K562 (cell line): ENCODE data around the gene HOXC5. TPM values are rescaled to one million over a fixed set of nuclear protein-coding genes. Genes with fewer than 3 reads are reported as not detected.

Source experiments
- CEBPB ChIP-seq: fragments of 450-650 bp; IDR thresholded peaks from 2 replicates; pipeline ENCODE4 v1.6.1; 2016; ENCODE audit warnings: missing genetic modification characterization, missing compliant biosample characterization
- DPF2 ChIP-seq: fragments of 450-650 bp; IDR thresholded peaks from 2 replicates; pipeline ENCODE4 v1.6.1; 2016
- EP400 ChIP-seq: fragments of 450-650 bp; IDR thresholded peaks from 2 replicates; pipeline ENCODE4 v1.6.1; 2017; ENCODE audit warnings: antibody characterized with exemption, mild to moderate bottlenecking, moderate library complexity
- ESRRB ChIP-seq: fragments of 250-450 bp; sonication (Bioruptor Pico); IDR thresholded peaks from 2 replicates; pipeline ENCODE4 v1.5.0; 2020; ENCODE audit warnings: mild to moderate bottlenecking, moderate library complexity, borderline replicate concordance
- GMEB1 ChIP-seq: fragments of 250-450 bp; sonication (Bioruptor Pico); IDR thresholded peaks from 2 replicates; pipeline ENCODE4 v1.4.0; 2020; ENCODE audit warnings: mild to moderate bottlenecking
- HEY1 ChIP-seq: fragments of 250-450 bp; sonication (Bioruptor Pico); IDR thresholded peaks from 2 replicates; pipeline ENCODE4 v1.5.0; 2020; ENCODE audit warnings: mild to moderate bottlenecking, moderate library complexity, borderline replicate concordance
- MCM3 ChIP-seq: fragments of 450-650 bp; IDR thresholded peaks from 2 replicates; pipeline ENCODE4 v1.6.1; 2016
- MGA ChIP-seq: fragments of 450-650 bp; IDR thresholded peaks from 2 replicates; pipeline ENCODE4 v1.6.1; 2016; ENCODE audit warnings: mild to moderate bottlenecking, moderate library complexity
- SMC3 ChIP-seq: conservative IDR thresholded peaks from 2 replicates; pipeline ENCODE4 v1.6.1; 2011; ENCODE audit warnings: low read depth, low read length, improper control_type of control experiment; ENCODE audit not compliant: insufficient read depth
- TCF7L2 ChIP-seq: fragments of 150-350 bp; IDR thresholded peaks from 2 replicates; pipeline ENCODE4 v1.6.1; 2016; ENCODE audit warnings: low read depth, mild to moderate bottlenecking, low read length, moderate library complexity
- USF2 ChIP-seq: sonication (generic); formaldehyde crosslinking; IDR thresholded peaks from 2 replicates; pipeline ENCODE4 v1.5.0; 2020; ENCODE audit warnings: missing genetic modification reagents
- ZBTB43 ChIP-seq: sonication (generic); formaldehyde crosslinking; IDR thresholded peaks from 2 replicates; pipeline ENCODE4 v1.8.0; 2023; ENCODE audit warnings: mild to moderate bottlenecking, missing genetic modification reagents
- ZFP36 ChIP-seq: fragments of 150-350 bp; IDR thresholded peaks from 2 replicates; pipeline ENCODE4 v1.6.1; 2018; ENCODE audit warnings: low read length, low read depth; ENCODE audit not compliant: partially characterized antibody
- ZNF133 ChIP-seq: fragments of 250-450 bp; sonication (Bioruptor Pico); IDR thresholded peaks from 2 replicates; pipeline ENCODE4 v1.4.0; 2020; ENCODE audit warnings: mild to moderate bottlenecking
- ZNF354B ChIP-seq: fragments of 250-450 bp; sonication (Bioruptor Pico); IDR thresholded peaks from 2 replicates; pipeline ENCODE4 v1.4.0; 2020
- polyA plus RNA-seq, 8 experiments: library from polyadenylated mRNA; depleted of rRNA in 4 of 8; stranded (reverse) in 5 of 8; unstranded in 3 of 8; fragments of >200 nt; fragmentation: Nextera tagmentation in 2 of 8; fragmentation: Illumina TruSeq in 1 of 8; extraction: Ambion mirVana in 2 of 8; extraction: Trizol in 1 of 8; gene quantifications; 2 replicates each; pipeline versions ENCODE4 v1.2.1 to v1.2.3, GENCODE V29; 2011 to 2014; ENCODE audit warnings: inconsistent platforms in 1 of 8, missing spikeins in 1 of 8
- total RNA-seq, 7 experiments: library from RNA; depleted of rRNA in 6 of 7; stranded (reverse); fragments of >200 nt in 6 of 7; fragmentation: Illumina TruSeq in 2 of 7; extraction: Trizol in 2 of 7; gene quantifications; 2 replicates each; pipeline versions ENCODE4 v1.2.1 to v1.2.3, GENCODE V29; 2011 to 2021; ENCODE audit warnings: low replicate concordance in 1 of 7

HOXC5 gene
- total and polyA plus RNA-seq, 9 of the 15 experiments (the other 6 are each of a cell fraction or from before 2014, with no cell fraction given), result 0.10 to 0.44 (median 0.18) TPM; not detected in 4

GRCh38 chr12:54065677-54066076 lies 32.8 kb downstream of the HOXC5 start (continued):
- TF ChIP-seq MGA (no peak), TCF7L2 (no peak), ZNF354B (CRISPR knock-in tag) (no peak), SMC3 (no peak), MCM3 (no peak), HEY1 (no peak), GMEB1 (CRISPR knock-in tag) (no peak), DPF2 (no peak), ESRRB (CRISPR knock-in tag) (no peak), ZNF133 (CRISPR knock-in tag) (no peak), EP400 (no peak), ZBTB43 (CRISPR knock-in tag) (no peak), USF2 (CRISPR knock-in tag) (no peak), CEBPB (no peak), ZFP36 (no peak)
